Activated naive CD4-positive, alpha-beta T cell treated with anti-CD3 and anti-CD28 coated beads for 36 hours (primary cell): ENCODE results near the gene DNAJB13. TPM values are rescaled to one million over a fixed set of nuclear protein-coding genes. Genes with fewer than 3 reads are reported as not detected.

Experiments
- CTCF ChIA-PET: fragments of 350-600 bp; sonication (Branson Sonifier 250); formaldehyde crosslinking; loops from one replicate; lab custom pipeline; 2021; ENCODE audit warnings: antibody characterized with exemption; lab: Charles Lee
- DNase-seq: peaks from one replicate; pipeline ENCODE4 v3.0.0-alpha.2; 2020
- H3K27ac Mint-ChIP-seq: one replicate; pipeline ENCODE4 v1.8.0; 2021; ENCODE audit warnings: mild to moderate bottlenecking, mixed read lengths
- H3K27me3 Mint-ChIP-seq: one replicate; pipeline ENCODE4 v1.8.0; 2021; ENCODE audit warnings: low read depth, mixed read lengths
- H3K36me3 Mint-ChIP-seq: one replicate; pipeline ENCODE4 v1.8.0; 2021; ENCODE audit warnings: low read depth, mixed read lengths
- H3K4me1 Mint-ChIP-seq: one replicate; pipeline ENCODE4 v1.8.0; 2021; ENCODE audit warnings: low read depth, mixed read lengths
- H3K4me3 Mint-ChIP-seq: one replicate; pipeline ENCODE4 v1.8.0; 2021; ENCODE audit warnings: mild to moderate bottlenecking, moderate library complexity, mixed read lengths
- H3K9me3 Mint-ChIP-seq: one replicate; pipeline ENCODE4 v1.8.0; 2021; ENCODE audit warnings: mixed read lengths
- intact Hi-C: fragments of 100-400 bp; cut with micrococcal nuclease; formaldehyde crosslinking; loops from one replicate; pipeline ENCODE4 v1.15.1; 2023
- total RNA-seq, 2 experiments: library from RNA; stranded (reverse); gene quantifications; one replicate each; pipeline ENCODE4 v1.2.3, GENCODE V29; 2021

DNAJB13 gene
- total RNA-seq, 2 experiments from 2014 or later: 0.26 TPM; not detected in 1

GRCh38 chr11:73996161-73996747, 45.4 kb downstream of the DNAJB13 start:
- Mint-ChIP-seq H3K9me3 (no peaks in the 10 kb centered on the region), H3K27ac (peak overlapping the region; percentile 85), H3K36me3 (no peaks in the 10 kb centered on the region), H3K27me3 (no peaks in the 10 kb centered on the region), H3K4me3 (peak overlapping the region; percentile 44), H3K4me1 (peaks cover 61% of the 10 kb centered on the region)
- CTCF ChIA-PET: interaction anchor here (0.6 to 1.9 kb wide), 4 partner anchors 16 to 34 kb away, joined by 3 to 12 read pairs (median 4); no protein-coding TSS in a partner anchor
- DNase-seq: no peak
- intact Hi-C loops: loop anchor here (5.0 kb wide), 1 partner anchor 496 kb away; the partner anchor contains the start of gene LIPT2

- Mint-ChIP-seq H3K4me1 (peaks cover 51% of the 10 kb centered on the region), H3K36me3 (no peaks in the 10 kb centered on the region), H3K27me3 (no peaks in the 10 kb centered on the region), H3K9me3 (no peaks in the 10 kb centered on the region), H3K4me3 (no peak overlapping the region), H3K27ac (no peak overlapping the region)
- no peak for DNase-seq
- intact Hi-C loops: loop anchor here (5.0 kb wide), 1 partner anchor 495 kb away; the partner anchor contains the start of gene LIPT2
- CTCF ChIA-PET: interaction anchor here (0.6 to 1.9 kb wide), 3 partner anchors 8 to 25 kb away, joined by 3 to 5 read pairs (median 3); no protein-coding TSS in a partner anchor
These were observed 46.4 kb downstream of the DNAJB13 start for GRCh38 chr11:73997120-73997770.

- no peak for DNase-seq
- Mint-ChIP-seq H3K4me3 (no peak overlapping the region), H3K9me3 (no peaks in the 10 kb centered on the region), H3K36me3 (no peaks in the 10 kb centered on the region), H3K27ac (no peak overlapping the region), H3K27me3 (no peaks in the 10 kb centered on the region), H3K4me1 (peaks cover 50% of the 10 kb centered on the region)
- CTCF ChIA-PET: interaction anchor here (0.6 to 0.7 kb wide), 3 partner anchors 9 to 35 kb away, joined by 3 to 5 read pairs (median 3); no protein-coding TSS in a partner anchor
- intact Hi-C loops: loop anchor here (5.0 kb wide), 1 partner anchor 493 kb away; the partner anchor contains the start of gene LIPT2
These were observed 48.2 kb downstream of the DNAJB13 start for GRCh38 chr11:73998846-73999575.

GRCh38 chr11:73999581-74000306, 48.9 kb downstream of the DNAJB13 start:
- intact Hi-C loops: loop anchor here (5.0 kb wide), 1 partner anchor 493 kb away; the partner anchor contains the start of gene LIPT2
- no peak overlapping the region for H3K4me3 Mint-ChIP-seq
- H3K27ac Mint-ChIP-seq: no peak overlapping the region
- peaks cover 51% of the 10 kb centered on the region for H3K4me1 Mint-ChIP-seq
- CTCF ChIA-PET: interaction anchor here (0.6 to 1.3 kb wide), 2 partner anchors 19 to 23 kb away, joined by 3 to 5 read pairs; no protein-coding TSS in a partner anchor
- no peaks in the 10 kb centered on the region for H3K27me3 Mint-ChIP-seq
- H3K9me3 Mint-ChIP-seq: no peaks in the 10 kb centered on the region
- DNase-seq: no peak
- H3K36me3 Mint-ChIP-seq: no peaks in the 10 kb centered on the region

GRCh38 chr11:74000307-74001133, 49.7 kb downstream of the DNAJB13 start:
- no peak overlapping the region for H3K4me3 Mint-ChIP-seq
- no peaks in the 10 kb centered on the region for H3K36me3 Mint-ChIP-seq
- peaks cover 51% of the 10 kb centered on the region for H3K4me1 Mint-ChIP-seq
- intact Hi-C loops: no loop called here
- CTCF ChIA-PET: interaction anchor here (1.3 kb wide), 1 partner anchor 24 kb away, joined by 3 read pairs; no protein-coding TSS in a partner anchor
- H3K27ac Mint-ChIP-seq: no peak overlapping the region
- DNase-seq: no peak
- no peaks in the 10 kb centered on the region for H3K27me3 Mint-ChIP-seq
- H3K9me3 Mint-ChIP-seq: no peaks in the 10 kb centered on the region

- no peaks in the 10 kb centered on the region for H3K36me3 Mint-ChIP-seq
- no peaks in the 10 kb centered on the region for H3K9me3 Mint-ChIP-seq
- peaks cover 51% of the 10 kb centered on the region for H3K4me1 Mint-ChIP-seq
- H3K27me3 Mint-ChIP-seq: no peaks in the 10 kb centered on the region
- CTCF ChIA-PET: interaction anchor here (1.3 kb wide), 1 partner anchor 10 kb away, joined by 4 read pairs; no protein-coding TSS in a partner anchor
- H3K27ac Mint-ChIP-seq: no peak overlapping the region
- H3K4me3 Mint-ChIP-seq: no peak overlapping the region
- DNase-seq: no peak
- intact Hi-C loops: no loop called here
These were observed 51.0 kb downstream of the DNAJB13 start for GRCh38 chr11:74001822-74002286.

GRCh38 chr11:74002832-74003231, 52.0 kb downstream of the DNAJB13 start:
- intact Hi-C loops: no loop called here
- Mint-ChIP-seq H3K9me3 (no peaks in the 10 kb centered on the region), H3K4me3 (no peak overlapping the region), H3K4me1 (peaks cover 45% of the 10 kb centered on the region), H3K27ac (no peak overlapping the region), H3K27me3 (no peaks in the 10 kb centered on the region), H3K36me3 (no peaks in the 10 kb centered on the region)
- DNase-seq: no peak
- CTCF ChIA-PET: interaction anchor here (0.6 to 1.7 kb wide), 2 partner anchors 16 to 30 kb away, joined by 3 to 7 read pairs; no protein-coding TSS in a partner anchor

GRCh38 chr11:74004046-74004695, 53.3 kb downstream of the DNAJB13 start:
- intact Hi-C loops: no loop called here
- Mint-ChIP-seq H3K27me3 (no peaks in the 10 kb centered on the region), H3K36me3 (no peaks in the 10 kb centered on the region), H3K4me3 (no peak overlapping the region), H3K4me1 (peaks cover 53% of the 10 kb centered on the region), H3K27ac (no peak overlapping the region), H3K9me3 (no peaks in the 10 kb centered on the region)
- CTCF ChIA-PET: interaction anchor here (1.7 kb wide), 1 partner anchor 15 kb away, joined by 7 read pairs; no protein-coding TSS in a partner anchor
- no peak for DNase-seq

GRCh38 chr11:74004759-74005615, 54.2 kb downstream of the DNAJB13 start:
- CTCF ChIA-PET: interaction anchor here (0.6 to 1.7 kb wide), 7 partner anchors 8 to 435 kb away, joined by 3 to 7 read pairs (median 3); no protein-coding TSS in a partner anchor
- Mint-ChIP-seq H3K4me3 (peak overlapping the region; percentile 56), H3K27ac (peak overlapping the region; percentile 88), H3K4me1 (peaks cover 51% of the 10 kb centered on the region), H3K9me3 (no peaks in the 10 kb centered on the region), H3K36me3 (no peaks in the 10 kb centered on the region), H3K27me3 (no peaks in the 10 kb centered on the region)
- peak; percentile 95 for DNase-seq
- intact Hi-C loops: loop anchor here (1.0 kb wide), 3 partner anchors 10 to 41 kb away; no protein-coding TSS in a partner anchor
